Measurements from ENCODE around the gene HMGA1.

DNA sequence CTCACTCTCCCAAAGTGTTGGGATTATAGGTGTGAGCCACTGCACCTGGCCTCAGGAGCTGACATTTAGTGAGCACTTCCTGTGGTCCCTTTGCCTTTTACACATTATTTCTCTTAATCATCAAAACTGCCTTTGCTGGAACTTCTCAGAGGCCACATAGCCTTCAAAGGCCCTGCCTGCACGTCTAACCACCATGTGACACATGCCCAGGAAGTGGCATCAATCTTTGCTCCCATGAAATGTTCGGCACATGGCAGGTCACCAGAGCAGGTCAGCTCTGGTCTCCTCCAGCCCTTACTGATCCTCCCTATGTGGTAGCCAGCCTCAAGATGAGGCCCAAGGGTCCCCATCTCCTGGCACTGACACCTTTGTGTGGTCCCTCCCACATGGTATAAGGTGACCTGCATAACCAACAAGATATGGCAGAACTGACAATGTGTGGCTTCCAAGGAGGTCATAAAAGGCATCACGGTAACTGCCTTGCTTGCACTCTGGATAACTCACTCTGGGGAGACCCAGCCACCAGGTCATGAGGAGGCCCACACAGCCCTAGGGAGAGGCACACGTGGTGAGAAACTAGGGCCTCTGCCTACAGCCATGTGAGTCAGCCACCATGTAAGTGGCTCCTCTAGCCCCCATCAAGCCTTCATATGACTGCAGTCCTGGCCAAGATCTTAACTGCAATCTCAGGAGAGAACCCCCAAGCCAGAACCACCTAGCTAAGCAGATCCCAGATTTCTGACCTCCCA, 28.8 kb upstream of the HMGA1 start:
- TF ChIP-seq EP300 (IDR thresholded peaks at IDR 0.05) (no peak), POLR2A (IDR thresholded peaks at IDR 0.05) (no peak)
- TF ChIP-seq, protein P1, sequence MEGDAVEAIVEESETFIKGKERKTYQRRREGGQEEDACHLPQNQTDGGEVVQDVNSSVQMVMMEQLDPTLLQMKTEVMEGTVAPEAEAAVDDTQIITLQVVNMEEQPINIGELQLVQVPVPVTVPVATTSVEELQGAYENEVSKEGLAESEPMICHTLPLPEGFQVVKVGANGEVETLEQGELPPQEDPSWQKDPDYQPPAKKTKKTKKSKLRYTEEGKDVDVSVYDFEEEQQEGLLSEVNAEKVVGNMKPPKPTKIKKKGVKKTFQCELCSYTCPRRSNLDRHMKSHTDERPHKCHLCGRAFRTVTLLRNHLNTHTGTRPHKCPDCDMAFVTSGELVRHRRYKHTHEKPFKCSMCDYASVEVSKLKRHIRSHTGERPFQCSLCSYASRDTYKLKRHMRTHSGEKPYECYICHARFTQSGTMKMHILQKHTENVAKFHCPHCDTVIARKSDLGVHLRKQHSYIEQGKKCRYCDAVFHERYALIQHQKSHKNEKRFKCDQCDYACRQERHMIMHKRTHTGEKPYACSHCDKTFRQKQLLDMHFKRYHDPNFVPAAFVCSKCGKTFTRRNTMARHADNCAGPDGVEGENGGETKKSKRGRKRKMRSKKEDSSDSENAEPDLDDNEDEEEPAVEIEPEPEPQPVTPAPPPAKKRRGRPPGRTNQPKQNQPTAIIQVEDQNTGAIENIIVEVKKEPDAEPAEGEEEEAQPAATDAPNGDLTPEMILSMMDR (IDR thresholded peaks at IDR 0.05) = no peak

Measured in sigmoid colon (tissue), 4 donors.